ENCODE results near the gene BAZ1A.
A peak's percentile ranks its signal among the peaks of the same experiment; 100 is the strongest.

Gene BAZ1A, protein sequence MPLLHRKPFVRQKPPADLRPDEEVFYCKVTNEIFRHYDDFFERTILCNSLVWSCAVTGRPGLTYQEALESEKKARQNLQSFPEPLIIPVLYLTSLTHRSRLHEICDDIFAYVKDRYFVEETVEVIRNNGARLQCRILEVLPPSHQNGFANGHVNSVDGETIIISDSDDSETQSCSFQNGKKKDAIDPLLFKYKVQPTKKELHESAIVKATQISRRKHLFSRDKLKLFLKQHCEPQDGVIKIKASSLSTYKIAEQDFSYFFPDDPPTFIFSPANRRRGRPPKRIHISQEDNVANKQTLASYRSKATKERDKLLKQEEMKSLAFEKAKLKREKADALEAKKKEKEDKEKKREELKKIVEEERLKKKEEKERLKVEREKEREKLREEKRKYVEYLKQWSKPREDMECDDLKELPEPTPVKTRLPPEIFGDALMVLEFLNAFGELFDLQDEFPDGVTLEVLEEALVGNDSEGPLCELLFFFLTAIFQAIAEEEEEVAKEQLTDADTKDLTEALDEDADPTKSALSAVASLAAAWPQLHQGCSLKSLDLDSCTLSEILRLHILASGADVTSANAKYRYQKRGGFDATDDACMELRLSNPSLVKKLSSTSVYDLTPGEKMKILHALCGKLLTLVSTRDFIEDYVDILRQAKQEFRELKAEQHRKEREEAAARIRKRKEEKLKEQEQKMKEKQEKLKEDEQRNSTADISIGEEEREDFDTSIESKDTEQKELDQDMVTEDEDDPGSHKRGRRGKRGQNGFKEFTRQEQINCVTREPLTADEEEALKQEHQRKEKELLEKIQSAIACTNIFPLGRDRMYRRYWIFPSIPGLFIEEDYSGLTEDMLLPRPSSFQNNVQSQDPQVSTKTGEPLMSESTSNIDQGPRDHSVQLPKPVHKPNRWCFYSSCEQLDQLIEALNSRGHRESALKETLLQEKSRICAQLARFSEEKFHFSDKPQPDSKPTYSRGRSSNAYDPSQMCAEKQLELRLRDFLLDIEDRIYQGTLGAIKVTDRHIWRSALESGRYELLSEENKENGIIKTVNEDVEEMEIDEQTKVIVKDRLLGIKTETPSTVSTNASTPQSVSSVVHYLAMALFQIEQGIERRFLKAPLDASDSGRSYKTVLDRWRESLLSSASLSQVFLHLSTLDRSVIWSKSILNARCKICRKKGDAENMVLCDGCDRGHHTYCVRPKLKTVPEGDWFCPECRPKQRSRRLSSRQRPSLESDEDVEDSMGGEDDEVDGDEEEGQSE (N-terminal part only)

DNA sequence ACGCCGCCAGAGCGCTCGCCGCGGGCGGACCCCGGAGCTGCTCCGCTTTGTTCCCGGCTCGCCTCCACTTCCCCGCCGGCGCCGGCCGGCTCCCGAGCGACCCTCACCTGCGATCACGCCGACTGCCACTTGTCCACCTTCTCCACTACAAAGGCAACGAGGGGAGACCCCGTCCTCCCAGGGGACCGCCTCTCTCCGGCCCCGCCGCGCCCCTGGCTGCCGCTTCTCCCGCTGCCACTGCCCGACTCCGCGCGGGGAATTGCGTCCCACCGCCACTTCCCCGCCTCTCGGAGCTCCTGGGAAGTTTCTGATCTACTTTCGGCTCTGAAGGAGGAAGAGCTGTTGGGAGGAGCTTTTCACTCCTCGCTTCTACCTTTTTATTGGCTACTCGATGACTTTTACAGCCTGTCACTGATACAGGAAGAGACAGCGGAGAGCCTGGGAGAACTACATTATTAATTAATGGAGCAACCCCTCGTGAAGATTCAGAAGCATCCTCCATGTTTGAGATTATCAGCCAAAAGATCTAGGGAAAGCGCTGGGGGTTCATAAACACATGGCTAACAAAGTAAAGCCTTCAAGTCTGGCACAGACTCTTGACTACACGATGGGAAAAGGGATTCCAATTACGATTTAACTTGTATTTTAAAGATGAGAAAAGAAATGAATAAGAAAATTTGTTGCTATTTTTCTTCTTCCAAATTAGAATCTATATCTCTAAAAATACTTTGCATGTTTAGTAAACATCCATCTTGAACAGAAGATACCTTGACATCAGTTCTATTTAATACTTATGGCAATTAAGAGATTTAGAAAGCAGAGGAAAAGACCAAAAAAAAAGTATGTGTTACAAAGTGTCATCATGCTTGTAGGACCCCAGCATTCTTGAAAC, at the start of gene BAZ1A:
Gene BAZ1A (minus strand): TSS at position 330 of the 892 bp plus-strand sequence. CDS start 756 bp downstream, outside the sequence.
- DNase-seq (ENCODE audit: low read depth in 2 of 2): peak; percentile 82 to 83

DNA sequence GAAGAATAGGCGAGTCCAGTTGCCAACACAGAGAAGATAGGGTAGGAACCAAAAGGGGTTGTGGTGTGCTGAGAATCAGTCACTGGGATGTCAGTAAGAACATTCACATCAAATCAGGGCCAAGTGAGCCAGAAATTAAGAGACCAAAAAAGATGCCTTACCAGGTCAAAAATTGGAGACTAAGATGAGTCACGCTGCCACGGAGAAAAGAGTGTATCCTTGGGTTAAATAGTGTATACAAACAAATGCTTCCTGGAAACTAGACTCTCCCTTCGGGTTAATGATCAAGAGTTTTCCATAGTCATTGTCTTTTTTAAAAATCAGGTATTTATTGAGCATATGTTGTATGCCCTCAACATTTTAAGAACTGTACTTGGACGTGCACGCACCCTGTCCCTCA, 45.2 kb upstream of the BAZ1A start:
- no peak for DNase-seq (ENCODE audit: low read depth in 2 of 2)

DNA sequence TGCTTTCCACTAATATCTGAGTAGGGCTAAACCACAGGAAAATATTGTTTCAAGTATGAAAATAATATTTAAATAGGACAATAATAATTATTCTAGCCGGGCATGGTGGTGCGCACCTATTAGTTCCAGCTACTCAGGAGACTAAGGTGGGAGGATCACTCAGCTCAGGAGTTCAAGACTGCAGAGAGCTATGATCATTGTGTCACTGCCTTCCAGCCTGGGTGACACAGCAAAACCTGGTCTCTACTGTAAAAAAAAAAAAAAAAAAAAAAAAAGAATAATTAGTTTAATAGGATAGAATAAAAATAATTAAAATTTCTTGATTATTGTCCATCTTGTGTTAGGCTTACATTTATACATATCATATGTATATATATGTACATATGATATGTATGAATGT, 38.5 kb upstream of the BAZ1A start:
- no peak for DNase-seq (ENCODE audit: low read depth in 2 of 2)

DNA sequence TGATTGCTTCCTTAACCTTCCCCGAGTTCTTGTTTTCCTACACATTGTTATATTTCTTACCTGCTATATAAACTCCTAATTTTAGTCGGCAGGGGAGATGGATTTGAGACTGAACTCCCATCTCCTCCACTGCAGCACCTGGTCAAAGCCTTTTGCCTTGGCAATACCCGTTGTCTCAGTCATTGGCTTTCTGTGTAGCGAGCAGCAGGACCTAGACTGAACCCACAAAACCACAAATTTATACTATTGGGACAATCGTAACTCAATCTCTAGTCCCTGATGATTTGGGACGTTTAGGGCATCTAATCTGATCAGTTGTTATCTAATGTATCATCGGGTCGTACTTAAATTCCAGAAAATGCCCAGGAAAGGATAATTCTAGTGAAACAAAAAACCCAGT, 37.8 kb upstream of the BAZ1A start:
- DNase-seq (ENCODE audit: low read depth in 2 of 2): no peak

DNA sequence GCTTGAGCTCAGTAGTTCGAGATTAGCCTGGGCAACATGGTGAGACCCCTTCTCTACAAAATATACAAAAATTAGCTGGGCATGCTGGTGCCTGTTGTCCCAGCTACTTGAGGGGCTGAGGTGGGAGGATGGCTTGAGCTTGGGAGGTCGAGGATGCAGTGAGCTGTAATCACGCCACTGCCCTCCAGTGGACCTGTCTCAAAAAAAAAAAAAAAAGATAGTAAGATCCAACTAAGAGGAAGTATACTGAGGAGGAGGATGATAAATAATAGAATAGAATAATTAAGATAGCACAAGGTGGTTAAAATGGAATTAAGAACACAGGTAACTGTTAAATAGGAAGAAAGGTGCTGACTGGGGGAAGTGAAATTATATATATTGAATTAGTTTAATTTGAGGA, 37.0 kb upstream of the BAZ1A start:
- no peak for DNase-seq (ENCODE audit: low read depth in 2 of 2)

DNA sequence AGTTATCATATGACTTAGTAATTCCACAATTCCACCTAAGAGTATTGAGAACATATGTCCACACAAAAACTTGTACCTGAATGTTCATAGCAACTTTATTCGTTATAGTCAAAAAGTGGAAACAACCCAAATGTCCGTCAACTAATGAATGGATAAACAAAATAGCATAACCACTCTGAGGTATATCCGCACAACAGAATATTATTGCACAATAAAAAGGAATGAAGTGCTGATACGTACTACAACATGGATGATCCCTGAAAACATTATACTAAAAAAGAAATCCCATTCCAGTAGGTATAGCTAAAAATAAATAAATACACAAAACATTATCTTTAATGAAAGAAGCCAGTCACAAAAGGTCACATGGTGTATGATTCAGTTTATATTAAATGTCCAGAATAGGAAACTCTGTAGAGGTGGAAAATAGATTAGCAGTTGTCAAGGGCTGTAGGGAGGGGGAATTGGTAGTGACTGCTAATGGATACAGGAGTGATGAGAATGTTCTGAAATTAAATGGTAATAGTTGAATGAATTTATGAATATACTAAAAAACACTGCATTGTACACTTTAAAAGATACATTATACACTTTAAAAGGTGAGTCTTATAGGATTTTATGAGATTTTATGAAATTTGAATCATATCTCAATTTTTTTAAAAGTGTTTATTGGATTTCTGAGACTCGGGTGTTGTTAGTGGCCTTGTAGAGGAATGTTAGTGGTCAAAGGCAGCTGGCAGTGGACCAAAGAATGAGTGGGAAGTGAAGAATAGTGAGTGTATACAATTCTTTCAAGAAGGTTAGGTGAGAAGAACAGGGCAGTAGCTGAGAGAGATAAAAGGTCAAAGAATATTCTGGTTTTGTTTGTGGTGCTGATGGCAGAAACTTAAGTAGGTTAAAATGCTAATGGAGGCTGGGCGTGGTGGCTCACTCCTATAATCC, 36.3 kb upstream of the BAZ1A start:
- no peak for DNase-seq (ENCODE audit: low read depth in 2 of 2)

DNA sequence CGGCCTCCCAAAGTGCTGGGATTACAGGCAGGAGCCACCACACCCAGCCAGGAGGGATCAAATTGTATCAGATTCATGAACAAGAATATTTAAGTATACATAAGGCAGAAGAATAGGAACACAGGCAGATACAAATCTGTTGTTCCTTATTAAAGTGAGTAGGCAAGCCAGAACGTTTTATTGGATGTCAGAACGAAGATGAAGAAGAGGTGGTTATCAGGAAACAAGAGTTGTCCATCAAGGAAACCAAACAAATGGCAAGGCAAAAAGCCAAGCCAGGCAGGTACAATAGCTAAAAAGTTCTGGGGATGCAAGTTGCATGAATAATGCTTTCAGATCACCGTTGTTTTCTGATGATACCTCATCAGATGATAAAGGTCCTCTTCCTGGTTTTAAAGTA, 31.1 kb upstream of the BAZ1A start:
- DNase-seq (ENCODE audit: low read depth in 2 of 2): no peak

DNA sequence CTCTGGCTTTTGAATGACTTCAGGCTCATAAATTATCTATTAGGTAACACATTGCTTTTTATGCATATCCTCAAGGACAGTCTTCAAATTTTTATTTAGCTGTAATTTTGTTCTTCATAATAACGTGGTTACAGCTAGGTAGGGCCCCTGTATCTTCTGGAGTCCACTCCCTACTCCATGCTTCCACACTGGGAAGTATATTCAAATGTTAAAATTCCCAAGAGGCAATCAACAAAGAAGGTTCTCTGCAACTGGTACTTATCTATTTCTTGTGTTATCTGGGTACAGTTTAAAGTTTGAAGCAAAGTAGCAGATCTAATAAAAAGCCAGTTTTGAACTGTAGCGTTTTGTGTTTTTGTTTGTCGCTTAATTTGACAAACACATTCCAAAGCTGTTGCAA, 20.1 kb upstream of the BAZ1A start:
- no peak for DNase-seq (ENCODE audit: low read depth in 2 of 2)

DNA sequence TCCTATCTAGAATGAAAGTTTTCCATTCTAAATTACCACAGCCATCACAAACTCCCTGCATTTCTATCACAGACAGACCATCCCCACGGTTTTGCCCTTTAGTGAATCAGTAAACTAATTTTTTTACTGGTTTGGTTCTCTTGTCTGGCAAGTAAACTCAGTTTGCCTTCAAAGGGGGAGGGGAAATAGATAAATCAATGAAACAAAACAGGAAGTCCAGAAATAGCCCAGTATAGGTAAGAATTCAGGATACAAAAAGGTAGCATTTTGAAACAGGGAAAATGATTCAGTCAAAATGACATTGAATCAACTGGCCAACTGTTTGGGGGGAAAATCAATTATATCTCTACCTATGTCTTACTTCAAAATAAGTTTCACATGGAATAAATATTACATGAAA, 15.8 kb upstream of the BAZ1A start:
- no peak for DNase-seq (ENCODE audit: low read depth in 2 of 2)

DNA sequence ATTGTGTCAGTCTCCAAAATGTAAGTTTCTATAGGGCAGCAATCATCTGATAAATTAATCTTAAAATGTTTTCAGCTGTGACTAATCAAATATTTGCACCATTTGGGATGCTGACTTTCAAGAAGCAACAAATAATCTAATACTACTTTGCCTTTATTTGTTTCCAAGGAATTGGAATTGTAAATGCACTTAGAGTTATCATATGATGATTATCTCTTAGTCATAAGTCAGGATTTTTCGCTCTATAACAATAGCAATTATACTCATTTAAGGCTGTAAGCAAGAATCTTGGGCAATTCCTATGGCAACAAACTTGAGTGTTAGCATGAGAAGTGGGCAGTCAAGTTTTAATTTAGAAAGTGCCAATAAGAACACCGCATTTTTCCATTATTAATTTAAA, 13.0 kb upstream of the BAZ1A start:
- DNase-seq (ENCODE audit: low read depth in 2 of 2): no peak

DNA sequence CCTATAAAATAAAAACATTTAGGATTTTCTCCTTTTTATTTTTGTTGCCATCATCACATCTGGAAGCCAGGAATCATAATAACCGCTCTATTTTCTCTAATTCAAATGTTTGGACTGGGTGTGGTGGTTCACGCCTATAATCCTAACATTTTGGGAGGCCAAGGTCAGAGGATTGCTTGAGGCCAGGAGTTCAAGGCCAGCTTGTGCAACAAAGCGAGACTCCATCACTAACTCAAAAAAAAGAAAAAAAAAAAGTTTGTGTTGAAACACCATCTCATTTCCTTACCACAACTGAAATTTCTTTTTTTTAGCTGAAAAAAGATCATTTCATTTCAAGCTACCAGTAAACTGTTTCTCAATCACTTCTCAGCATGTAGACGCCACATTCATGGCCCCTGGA, 8.8 kb upstream of the BAZ1A start:
- DNase-seq (ENCODE audit: low read depth in 2 of 2): no peak

DNA sequence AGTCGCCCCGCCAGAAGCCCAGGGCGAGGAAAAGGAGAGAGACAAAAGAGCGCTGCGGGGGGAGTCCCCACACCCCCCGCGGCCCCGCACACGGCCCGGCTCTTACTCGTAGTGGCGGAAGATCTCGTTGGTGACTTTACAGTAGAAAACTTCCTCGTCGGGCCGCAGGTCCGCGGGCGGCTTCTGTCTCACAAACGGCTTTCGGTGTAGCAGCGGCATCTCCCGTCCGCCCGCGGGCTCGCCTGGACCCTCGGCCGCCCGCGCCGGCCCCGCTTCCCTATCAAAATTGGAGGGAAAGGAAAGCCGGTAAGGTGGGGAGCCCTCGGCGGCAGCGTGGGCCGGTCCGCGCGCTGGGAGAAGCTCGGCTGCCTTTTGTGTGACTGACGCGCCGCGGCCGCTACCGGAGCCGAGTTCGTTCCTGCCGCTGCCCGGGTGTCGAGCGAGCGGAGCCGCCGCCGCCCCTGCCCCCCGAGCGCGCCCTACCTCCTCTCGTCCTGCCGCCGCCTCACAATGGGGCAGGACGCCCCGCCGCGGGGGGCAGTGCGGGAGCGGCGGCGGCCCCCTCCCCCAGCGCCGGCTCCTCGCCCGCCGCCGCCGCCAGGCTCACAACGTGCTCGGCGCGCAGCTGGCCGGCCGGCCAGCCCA, 652 bp downstream of the BAZ1A start:
- DNase-seq (ENCODE audit: low read depth in 2 of 2): no peak

DNA sequence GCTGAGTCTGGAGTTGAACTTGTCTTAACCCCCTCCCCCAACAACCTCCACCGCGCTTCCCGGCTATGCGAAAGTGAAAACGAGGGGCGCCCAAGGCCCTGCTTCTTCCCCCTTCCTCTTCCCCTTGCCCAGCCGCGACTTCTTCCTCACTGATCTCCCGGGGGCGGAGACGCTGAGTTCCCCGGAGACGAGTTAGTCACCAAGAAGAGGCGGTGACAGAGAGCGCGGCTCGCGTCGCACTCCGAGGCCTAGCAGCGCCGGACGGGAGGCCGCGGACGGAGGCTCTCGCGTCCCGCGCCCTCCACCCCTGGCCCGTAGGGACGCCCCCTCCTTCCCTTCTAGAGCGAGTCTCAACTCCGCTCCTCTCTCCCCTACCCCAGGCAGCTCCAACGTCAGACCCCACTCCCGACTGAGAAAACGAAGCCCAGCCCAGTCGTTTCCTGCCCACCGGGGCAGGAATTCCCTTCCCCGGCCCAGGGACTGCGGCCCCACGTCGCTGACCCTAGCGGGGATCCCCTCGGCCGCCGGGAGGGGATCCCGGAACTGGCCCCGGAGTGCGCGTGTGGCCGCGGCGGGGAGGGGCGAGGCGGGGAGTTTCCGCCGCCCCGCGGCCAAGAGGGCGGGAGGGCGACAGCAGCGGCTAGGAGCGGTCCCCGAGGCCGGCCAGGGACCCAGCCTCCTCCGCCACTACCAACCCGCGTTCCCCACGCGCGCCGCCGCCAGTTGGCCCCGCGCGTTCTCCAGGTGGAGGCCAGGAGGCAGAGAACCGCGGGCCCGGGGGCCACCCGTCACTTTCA, 1.4 kb downstream of the BAZ1A start:
- no peak for DNase-seq (ENCODE audit: low read depth in 2 of 2)

DNA sequence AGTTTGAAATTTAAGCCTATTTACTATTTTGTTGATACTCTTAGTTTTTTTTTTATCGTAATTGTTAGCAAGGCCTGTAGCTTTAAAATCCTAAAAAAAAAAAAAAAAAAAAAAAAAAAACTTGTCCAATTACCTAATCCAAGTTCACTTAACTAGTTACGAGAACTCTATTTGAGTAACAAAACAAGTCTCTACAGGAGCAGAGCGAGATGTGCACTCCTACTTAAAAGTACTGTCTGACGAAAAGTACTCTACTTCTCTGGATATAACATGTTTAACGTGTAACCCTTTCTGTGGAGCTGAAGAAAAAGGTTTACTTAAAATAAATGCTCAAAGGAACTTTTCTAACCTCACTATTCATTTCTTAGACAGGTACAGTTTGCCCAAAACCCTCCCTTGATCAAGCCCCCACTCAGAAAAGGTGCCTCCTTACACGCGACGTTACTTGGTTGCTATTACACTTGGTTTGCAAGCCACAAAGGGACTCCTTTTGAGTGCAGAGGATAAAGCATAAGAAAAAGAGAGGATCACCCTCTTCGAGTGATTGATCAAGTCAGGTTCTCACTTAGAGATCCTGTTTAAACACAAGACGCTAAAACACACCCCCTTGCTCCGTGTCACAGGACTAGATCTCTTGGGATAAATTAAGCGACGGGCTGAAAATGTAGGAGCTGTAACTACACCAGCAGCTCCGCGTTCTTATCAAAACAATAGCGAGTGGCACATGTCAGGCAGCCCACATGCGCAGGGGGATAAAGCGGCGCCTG, 2.2 kb downstream of the BAZ1A start:
- no peak for DNase-seq (ENCODE audit: low read depth in 2 of 2)

DNA sequence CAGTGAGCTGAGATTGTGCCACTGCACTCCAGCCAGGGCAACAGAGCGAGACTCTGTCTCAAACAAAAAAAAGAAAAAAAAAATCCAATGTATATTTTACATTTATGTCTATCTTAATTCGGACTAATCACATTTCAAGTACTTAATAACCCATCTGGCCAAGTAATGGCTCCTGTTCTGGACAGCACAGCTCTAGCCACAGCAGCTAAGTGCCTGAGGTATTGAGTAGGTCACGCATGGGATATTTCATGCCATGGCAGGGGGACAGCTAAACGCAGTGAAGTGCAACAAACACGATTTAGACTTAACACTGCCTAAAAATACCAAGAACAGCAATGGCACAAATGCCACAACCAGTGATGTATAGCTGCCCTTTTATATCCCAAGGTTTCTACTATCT, 8.0 kb downstream of the BAZ1A start:
- DNase-seq (ENCODE audit: low read depth in 2 of 2): no peak

DNA sequence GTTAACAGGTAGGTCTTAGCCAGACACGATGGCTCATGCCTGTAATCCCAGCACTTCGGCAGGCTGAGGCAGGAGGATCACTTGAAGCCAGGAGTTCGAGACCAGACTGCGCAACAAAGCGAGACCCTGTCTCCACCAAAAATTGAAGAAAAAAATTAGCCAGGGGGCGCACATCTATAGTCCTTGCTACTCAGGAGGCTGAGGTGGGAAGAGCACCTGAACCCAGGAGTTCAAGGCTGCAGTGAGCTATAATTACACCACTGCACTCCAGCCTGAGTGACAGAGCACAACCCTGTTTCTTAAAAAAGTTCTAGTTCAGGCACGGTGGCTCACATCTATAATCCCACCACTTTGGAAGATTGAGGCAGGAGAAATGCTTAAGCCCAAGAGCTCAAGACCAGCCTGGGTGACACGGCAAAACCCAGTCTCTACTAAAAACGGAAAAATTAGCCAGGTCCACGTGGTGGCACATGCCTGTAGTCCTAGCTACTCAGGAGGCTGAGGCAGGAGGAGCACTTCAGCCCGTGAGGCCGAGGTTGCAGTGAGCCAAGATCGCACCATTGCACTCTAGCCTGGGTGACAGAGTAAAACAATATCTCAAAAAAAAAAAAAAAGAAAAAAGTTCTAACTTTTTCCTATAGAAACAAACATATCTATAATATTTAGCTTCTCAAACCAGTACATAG, 9.1 kb downstream of the BAZ1A start:
- no peak for DNase-seq (ENCODE audit: low read depth in 2 of 2)

DNA sequence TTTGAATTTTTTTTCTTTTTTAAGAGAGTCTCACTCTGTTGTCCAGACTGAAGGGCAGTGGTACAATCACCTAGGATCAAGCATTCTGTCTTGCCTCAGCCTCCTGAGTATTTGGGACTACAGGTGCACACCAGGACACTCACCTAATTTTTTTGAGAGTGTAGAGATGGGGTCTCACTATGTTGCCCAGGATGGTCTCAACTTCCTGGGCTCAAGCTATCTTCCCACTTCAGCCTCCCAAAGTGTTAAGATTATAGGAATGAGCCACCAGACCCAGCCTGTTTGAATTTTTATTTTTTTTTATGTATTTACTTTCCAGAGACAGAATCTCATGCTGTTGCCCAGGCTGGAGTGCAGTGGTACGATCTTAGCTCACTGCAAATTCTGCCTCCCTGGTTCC, 11.3 kb downstream of the BAZ1A start:
- DNase-seq (ENCODE audit: low read depth in 2 of 2): no peak

Data from fibroblast of skin of left biceps (primary cell).